Epithelial cell of proximal tubule (primary cell): ENCODE measurements around the gene SH2D3C. TPM values are rescaled to one million over a fixed set of nuclear protein-coding genes. Genes with fewer than 3 reads are reported as not detected.

Experiments
- DNase-seq: peaks from one replicate; pipeline ENCODE4 v3.0.0-alpha.2; 2011; ENCODE audit warnings: low read depth
- H3K4me3 ChIP-seq: 2 replicates; pipeline ENCODE4 v1.5.1; 2011; ENCODE audit warnings: low read depth, mild to moderate bottlenecking, low read length
- CTCF ChIP-seq: conservative IDR thresholded peaks from 2 replicates; pipeline ENCODE4 v1.5.1; 2012; ENCODE audit warnings: low read depth, mild to moderate bottlenecking, low read length
- total RNA-seq: library from RNA; depleted of rRNA; stranded (reverse); fragments of >200 nt; gene quantifications from 2 replicates; pipeline ENCODE4 v1.2.3, GENCODE V29; 2015

SH2D3C gene
- total RNA-seq, 1 donor from 2014 or later: not detected

- peak; percentile 46 for DNase-seq
- TF ChIP-seq CTCF: peak; percentile 93
- H3K4me3 ChIP-seq: peak within 1 kb of the TSS; percentile 70
Observed at GRCh38 chr9:127734747-127735529, 43.5 kb downstream of the SH2D3C start, which contains the start of gene TOR2A. Gene TOR2A (minus strand): TSS chr9:127735294. CDS start chr9:127735270, 24 bp downstream.

GRCh38 chr9:127734247-127734746, 44.2 kb downstream of the SH2D3C start:
- peak overlapping the region; percentile 70 for H3K4me3 ChIP-seq
- DNase-seq: no peak
- no peak for TF ChIP-seq CTCF

GRCh38 chr9:127733614-127734013, 44.9 kb downstream of the SH2D3C start:
- H3K4me3 ChIP-seq: no peak overlapping the region
- no peak for DNase-seq
- no peak for TF ChIP-seq CTCF

GRCh38 chr9:127732444-127732843, 46.0 kb downstream of the SH2D3C start:
- no peak for TF ChIP-seq CTCF
- no peak overlapping the region for H3K4me3 ChIP-seq
- DNase-seq: no peak

- TF ChIP-seq CTCF: no peak
Observed at GRCh38 chr9:127731938-127732337, 46.5 kb downstream of the SH2D3C start.

GRCh38 chr9:127730799-127731410, 47.6 kb downstream of the SH2D3C start:
- H3K4me3 ChIP-seq: no peak overlapping the region
- TF ChIP-seq CTCF: no peak
- no peak for DNase-seq

More at GRCh38 chr9:127731938-127732337, 46.5 kb downstream of the SH2D3C start:
- no peak for DNase-seq
- H3K4me3 ChIP-seq: no peak overlapping the region
